GM19372 (cell line): ENCODE data around the gene UPF1.

Experiments
- ATAC-seq: cut with Tn5 transposase; IDR thresholded peaks from one replicate; pipeline ENCODE4 v1.9.1; 2021; ENCODE audit warnings: mild to moderate bottlenecking, low read depth, moderate library complexity; ENCODE audit not compliant: unreplicated experiment

Gene UPF1

DNA sequence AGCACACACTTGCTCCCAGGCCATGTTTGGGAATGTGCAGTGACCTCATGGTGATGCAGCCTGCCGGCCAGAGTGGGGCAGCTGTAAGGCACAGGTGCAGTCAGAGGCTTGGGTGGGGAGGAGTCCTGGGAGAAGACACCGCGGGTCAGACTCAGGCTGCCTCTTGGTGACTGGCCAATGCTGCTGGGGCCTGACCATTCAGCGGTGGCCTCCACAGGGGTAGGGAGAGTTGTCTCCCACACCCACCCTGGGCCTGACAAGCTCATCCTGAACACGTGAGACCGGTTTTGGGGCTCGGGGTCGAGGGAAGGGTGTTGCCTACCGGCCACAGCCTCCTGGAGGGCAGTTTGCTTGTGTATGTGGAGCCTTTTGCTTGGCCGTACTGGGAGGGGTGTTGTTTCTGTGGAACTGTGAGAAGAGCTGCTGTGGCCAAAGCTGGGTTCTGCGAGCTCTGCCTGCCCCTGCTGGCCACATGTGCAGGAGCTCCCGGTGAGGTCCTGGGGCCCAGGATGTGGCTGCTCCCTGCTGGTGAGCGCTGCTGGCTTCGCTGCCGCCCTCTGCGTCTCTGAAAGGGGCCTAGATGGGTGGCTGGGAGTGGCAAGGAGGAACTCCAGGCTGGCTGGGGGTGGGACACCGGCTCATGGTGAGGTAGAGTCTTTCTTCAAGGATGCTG lies 22.1 kb downstream of the UPF1 start:
- ATAC-seq: no peak

- ATAC-seq: no peak
Observed at GRCh38 chr19:18854982-18855381, 23.2 kb downstream of the UPF1 start.

GRCh38 chr19:18855647-18856384 lies 24.1 kb downstream of the UPF1 start:
- ATAC-seq: no peak

GRCh38 chr19:18856385-18857126 lies 24.8 kb downstream of the UPF1 start:
- ATAC-seq: no peak

- no peak for ATAC-seq
Observed at GRCh38 chr19:18857223-18857622, 25.5 kb downstream of the UPF1 start.

GRCh38 chr19:18858906-18859646 lies 27.3 kb downstream of the UPF1 start:
- no peak for ATAC-seq

GRCh38 chr19:18859676-18860301 lies 28.0 kb downstream of the UPF1 start:
- ATAC-seq: no peak

GRCh38 chr19:18860302-18860700 lies 28.5 kb downstream of the UPF1 start:
- no peak for ATAC-seq

- no peak for ATAC-seq
Observed at GRCh38 chr19:18860725-18861124, 29.0 kb downstream of the UPF1 start.

DNA sequence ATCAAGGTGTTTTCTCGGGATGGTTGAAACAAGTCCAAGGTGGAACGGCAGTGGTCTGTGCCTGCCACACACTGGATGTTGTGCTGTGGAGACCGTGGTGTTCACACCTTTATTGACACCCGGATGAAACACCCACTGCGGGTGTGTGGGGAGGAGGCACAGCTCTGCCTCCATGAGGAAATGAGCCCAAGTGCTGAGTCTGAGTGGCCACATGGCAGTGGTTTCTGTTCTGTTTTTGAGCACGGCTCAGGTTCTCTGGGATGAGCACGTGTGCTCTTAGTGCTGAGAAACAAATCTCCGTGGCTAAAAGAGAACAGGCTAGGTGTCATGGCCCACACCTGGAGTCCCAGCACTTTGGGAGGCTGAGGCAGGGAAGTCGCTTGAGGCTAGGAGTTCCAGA lies 29.5 kb downstream of the UPF1 start:
- ATAC-seq: no peak

- no peak for ATAC-seq
Observed at GRCh38 chr19:18861917-18862316, 30.2 kb downstream of the UPF1 start.

- no peak for ATAC-seq
Observed at GRCh38 chr19:18862976-18863842, 31.4 kb downstream of the UPF1 start.

GRCh38 chr19:18863843-18864362 lies 32.1 kb downstream of the UPF1 start:
- ATAC-seq: no peak

- ATAC-seq: no peak
Observed at GRCh38 chr19:18865106-18865972, 33.6 kb downstream of the UPF1 start.

- ATAC-seq: no peak
Observed at GRCh38 chr19:18865973-18866799, 34.4 kb downstream of the UPF1 start.

GRCh38 chr19:18866800-18867123 lies 35.0 kb downstream of the UPF1 start:
- no peak for ATAC-seq

DNA sequence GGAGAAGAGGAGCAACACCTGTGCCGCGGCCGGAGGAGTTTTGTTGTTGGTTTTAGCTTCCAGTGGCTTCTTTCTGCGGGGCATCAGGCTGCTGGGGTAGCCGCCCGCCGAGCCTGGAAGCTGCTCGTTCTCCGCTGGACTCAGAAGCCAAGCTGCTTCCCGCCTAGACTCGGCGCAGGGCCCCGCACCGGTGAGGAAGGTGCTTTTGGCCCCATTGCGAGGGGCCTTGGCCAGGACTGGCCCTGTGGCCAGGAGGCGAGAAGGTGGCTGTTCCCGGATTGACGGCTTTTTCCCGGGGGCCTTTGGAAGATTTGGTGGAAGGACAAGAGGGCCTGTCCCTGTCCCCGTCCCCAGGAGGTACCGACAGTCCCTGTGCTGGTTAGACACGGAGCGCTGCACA lies 35.4 kb downstream of the UPF1 start:
- no peak for ATAC-seq

- no peak for ATAC-seq
Observed at GRCh38 chr19:18867751-18868150, 36.0 kb downstream of the UPF1 start.
